HG03378 (cell line): ENCODE results near the gene GALK2.
"Not testable (repeated sequence)": the region's sequence is repeated elsewhere in the genome, so short reads cannot be mapped to it uniquely, and the experiment has no call there.

Experiments used
- ATAC-seq: cut with Tn5 transposase; IDR thresholded peaks from one replicate; pipeline ENCODE4 v1.9.1; 2021; ENCODE audit warnings: mild to moderate bottlenecking, moderate library complexity; ENCODE audit not compliant: unreplicated experiment

Gene GALK2

GRCh38 chr15:49163678-49164077, 6.4 kb upstream of the GALK2 start:
- no peak for ATAC-seq

- no peak for ATAC-seq
Observed at GRCh38 chr15:49164865-49165264, 5.2 kb upstream of the GALK2 start.

DNA sequence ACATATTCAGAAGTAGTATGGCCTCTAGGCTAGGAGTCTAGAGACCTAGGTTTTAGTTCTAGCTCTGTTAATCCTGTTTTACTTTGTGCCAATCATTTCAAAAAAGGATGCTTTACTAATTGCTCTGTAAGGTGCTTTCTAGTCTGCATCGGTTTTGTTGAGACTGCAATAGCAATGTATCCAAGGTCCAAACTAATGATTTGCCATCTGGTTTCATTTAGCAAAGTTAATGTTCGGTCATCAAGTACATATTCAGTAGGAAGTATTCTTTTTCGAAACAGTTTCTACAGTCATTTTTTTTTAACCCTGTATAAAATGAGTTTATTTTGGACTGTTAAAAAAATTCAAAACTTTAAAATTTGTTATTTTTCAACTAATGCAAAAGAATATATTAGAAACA, 2.0 kb upstream of the GALK2 start:
- ATAC-seq = no peak

DNA sequence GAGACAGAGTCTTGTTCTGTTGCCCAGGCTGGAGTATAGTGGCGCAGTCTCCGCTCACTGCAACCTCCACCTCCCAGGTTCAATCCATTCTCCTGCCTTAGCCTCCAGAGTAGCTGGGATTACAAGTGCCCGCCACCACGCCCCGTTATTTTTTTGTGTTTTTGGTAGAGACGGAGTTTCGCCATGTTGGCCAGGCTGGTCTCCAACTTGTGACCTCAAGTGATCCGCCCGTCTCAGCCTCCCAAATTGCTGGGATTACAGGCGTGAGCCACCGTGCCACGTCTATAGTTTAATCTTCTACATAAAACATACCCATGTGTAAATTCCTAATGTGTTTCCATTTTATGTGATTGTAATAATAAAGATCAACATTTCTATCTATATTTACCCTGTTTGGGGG, 1.7 kb downstream of the GALK2 start:
- no peak for ATAC-seq

DNA sequence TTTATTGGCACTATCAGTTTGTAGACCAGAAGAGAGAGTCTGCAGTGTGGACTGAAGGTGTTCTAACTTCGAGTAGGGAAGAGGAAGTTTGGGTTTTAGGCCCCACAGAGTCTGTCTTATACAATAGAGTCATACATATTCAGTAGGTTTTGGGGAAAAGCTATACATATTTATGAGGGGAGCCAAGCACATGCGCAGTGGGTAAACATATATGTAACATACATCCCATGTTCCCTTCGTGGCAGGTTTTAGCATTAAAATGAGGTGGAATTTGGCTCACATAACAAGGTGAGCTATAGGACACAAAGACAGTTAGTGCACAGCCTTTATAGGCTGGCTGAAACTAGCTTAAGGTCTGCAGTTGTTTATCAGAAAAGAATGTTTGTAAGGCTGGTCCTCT, 4.9 kb downstream of the GALK2 start:
- ATAC-seq = no peak

DNA sequence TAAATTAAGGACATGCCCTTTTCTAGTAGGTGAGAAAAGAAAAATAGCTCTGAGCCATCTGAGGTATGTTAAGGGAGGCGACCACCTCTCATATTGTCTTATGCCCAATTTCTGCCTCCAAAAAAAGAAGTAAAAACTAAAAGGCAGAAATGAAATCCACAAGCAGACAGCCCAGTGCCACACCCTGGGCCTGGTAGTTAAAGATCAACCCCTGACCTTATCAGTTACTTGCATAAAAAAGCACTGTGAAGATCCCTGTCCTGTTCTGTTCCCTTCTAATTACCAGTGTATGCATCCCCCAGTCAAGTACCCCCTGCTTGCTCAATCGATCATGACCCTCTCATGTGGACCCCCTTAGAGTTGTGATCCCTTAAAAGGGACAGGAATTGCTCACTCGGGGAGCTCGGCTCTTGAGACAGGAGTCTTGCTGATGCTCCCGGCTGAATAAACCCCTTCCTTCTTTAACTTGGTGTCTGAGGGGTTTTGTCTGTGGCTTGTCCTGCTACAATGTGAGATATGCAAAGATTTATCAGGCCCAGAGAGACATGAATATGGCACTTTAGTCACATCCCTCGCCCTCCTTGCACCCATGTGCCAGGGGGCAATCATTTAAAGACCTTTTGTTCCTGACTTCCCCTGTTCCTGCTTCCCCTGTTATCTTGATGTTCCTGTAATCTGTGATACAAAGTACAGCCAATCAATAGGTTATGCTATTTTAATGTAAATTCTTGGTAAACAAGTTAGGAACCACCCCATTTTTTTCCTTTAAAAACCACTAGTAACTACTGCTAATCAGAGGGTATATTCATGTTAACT, 5.7 kb downstream of the GALK2 start:
- not testable (repeated sequence) for ATAC-seq

- ATAC-seq = no peak
Observed at GRCh38 chr15:49178497-49178896, 8.4 kb downstream of the GALK2 start.

DNA sequence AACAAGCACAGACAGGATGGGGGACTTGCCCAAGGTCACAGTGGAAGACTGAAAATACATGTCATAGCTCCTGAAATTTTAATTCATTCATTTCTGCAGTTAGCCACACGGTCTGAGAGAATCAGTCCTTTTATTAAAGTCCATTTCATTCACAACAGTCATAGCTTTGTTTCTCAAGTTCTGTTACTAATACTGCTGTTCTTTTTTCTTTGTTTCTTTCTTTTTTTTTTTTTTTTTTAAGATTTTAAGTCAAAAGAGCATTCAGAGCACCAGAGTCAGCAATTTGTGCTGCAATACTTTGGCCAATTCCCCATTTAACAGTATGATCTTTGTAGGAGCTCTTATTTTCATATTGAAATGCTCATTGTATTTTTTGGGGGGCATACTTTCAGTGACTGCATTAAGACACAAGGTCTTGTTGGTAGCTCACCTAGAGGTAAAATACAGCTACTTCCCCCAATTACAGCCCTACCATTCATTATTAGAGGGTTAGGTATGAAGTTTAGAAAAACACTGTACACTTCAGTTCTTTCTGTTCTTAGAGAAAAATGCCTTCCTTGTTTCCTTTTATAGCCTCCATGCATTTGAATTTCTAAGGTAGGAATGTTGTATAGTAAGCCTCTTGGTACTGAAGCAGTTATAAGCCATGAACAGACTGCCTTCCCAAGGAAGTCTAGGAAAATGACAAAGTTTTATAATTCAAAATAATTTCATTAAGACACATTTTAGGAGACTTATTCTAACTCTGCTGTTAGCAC, 9.6 kb downstream of the GALK2 start:
- no peak for ATAC-seq

DNA sequence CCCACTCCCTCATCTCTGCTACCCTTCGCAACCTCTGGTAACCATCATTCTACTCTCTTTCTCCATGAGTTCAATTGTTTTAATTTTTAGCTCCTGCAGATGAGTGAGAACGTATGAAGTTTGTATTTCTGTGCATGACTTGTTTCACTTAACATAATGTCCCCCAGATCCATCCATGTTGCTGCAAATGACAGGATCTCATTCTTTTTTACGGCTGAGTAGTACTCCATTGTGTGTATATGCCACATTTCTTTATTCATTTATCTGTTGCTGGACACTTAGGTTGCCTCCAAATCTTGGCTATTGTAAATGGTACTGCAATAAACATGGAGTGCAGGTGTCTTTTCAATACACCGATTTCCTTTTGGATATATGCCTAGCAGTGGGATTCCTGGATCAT, 12.1 kb downstream of the GALK2 start:
- no peak for ATAC-seq

GRCh38 chr15:49183741-49184140, 13.7 kb downstream of the GALK2 start:
- not testable (repeated sequence) for ATAC-seq

DNA sequence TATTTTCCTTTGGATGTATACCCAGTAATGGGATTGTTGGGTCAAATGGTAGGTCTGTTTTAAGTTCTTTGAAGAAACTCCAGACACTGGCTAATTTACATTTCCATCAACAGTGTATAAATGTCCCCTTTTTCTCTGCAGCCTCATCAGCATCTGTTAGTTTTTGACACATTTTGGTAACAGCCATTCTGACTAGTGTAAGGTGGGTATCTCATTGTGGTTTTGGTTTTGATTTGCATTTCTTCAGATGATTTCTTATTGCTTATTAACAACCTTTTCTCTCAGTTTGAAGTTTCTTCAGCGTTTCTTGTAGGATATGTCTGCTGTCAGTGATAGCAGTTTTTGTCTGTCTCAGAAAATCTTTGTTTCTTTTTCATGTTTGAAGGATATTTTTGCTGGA, 15.4 kb downstream of the GALK2 start:
- peak; percentile 83 for ATAC-seq

DNA sequence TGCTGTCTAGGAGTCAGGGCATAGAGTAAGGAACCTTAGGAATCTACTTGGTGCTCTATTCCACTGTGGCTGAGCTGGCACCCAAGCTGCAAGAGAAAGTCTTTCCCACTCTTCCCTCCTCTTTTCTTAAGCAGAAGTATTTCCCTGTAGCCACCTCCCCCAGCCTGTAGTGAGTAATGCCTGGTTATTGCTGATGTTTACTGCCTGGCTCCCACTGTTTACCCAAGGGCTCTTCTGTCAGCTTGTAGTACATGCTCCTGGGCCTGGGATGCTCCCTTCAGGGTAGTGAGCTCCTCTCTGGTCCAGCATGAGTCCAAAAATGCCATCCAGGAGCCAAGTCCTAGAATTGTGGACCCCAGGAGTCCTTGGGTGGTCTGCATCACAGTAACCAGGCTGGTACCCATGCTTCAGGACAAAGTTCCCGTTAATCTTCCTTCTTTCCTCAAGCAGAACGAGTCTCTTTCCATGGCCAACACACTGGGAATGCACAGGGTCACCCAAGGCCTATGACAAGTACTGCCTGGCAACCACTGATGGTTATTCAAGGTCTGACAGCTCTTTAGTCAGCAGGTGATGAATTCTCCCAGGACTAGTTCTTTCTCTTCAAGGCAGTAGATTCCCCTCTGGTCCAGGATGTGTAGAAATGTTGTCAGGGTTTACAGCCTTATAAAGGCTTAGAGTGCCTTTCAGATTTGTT, 17.6 kb downstream of the GALK2 start:
- ATAC-seq = no peak

DNA sequence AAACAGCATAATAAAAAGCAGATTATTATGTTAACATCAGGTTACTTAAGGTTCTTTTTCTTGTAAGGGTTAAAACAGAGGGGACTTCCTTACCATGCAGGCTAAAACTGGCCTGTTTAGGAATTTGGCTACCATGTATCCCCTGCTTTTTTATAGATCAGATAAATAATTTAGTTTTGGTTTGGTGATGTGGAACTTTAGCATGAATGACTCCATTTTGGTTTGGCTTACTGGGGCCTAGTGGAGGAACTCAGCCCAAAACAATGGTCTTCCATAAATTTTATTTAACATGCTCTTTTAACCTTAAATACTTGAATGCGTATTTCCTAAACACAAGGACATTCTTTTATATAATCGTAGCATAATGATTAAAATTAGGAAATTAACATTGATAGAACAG, 18.9 kb downstream of the GALK2 start:
- no peak for ATAC-seq

DNA sequence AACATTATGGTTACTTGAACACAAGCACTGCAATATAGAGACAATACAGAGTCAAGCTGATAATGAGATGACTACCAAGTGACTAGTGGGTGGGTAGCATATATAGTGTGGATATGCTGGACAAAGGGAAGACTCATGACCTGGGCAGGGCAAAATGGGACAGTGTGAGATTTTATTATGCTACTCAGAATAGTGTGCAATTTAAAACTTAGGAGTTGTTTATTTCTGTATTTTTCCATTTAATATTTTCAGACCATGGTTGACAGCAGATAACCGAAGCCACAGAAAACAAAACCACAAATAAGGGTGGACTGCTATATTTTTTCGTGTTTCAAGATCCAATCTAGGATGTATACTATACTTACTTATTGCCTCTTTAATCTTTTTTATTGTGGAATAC, 19.6 kb downstream of the GALK2 start:
- ATAC-seq = no peak

GRCh38 chr15:49190586-49190985, 20.5 kb downstream of the GALK2 start:
- peak; percentile 50 for ATAC-seq

- ATAC-seq = no peak
Observed at GRCh38 chr15:49191892-49192291, 21.8 kb downstream of the GALK2 start.

DNA sequence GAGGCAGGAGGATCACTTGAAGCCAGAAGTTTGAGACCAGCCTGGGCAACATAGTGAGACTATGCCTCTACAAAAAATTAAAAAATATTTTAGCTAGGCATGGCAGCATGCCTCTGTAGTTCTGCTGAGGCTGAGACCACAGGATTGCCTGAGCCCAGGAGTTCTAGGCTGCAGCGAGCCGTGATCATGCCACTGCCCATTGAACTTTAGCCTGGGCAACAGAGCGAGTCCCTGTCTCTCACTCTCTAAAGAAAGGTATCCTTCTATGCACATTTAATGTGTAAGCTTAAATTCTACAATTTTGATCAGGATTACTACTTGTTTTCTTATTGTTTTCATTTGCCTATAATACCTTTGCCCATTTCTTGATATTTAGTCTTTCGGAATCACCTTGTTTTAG, 26.8 kb downstream of the GALK2 start:
- no peak for ATAC-seq

DNA sequence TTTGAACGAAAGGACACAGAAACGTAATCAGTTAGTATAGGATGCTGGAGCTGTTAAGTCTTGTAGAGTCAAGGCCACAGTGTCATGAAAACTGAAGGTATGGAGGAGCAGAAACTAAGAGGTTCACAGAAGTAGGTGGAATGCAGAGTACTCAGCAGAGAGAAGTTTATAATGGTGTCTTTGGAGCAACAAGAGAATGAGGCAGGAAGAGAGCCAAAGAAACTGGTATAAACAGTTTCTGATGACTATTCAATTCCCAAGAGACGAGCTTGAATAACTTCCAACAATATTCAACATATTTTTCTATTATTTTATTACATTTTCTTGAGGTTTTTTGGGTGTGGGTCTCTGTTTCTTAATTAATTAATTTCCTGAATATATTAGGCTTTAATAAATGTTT, 29.6 kb downstream of the GALK2 start:
- ATAC-seq = no peak

- ATAC-seq = no peak
Observed at GRCh38 chr15:49200347-49200746, 30.3 kb downstream of the GALK2 start.

- not testable (repeated sequence) for ATAC-seq
Observed at GRCh38 chr15:49208102-49208501, 38.1 kb downstream of the GALK2 start.

GRCh38 chr15:49212897-49213296, 42.9 kb downstream of the GALK2 start:
- ATAC-seq = no peak
